Heart left ventricle (tissue), 16 donors: Measurements from ENCODE around the gene FLG2. TPM values are rescaled to one million over a fixed set of nuclear protein-coding genes. Genes with fewer than 3 reads are reported as not detected.

Experiments used
- ATAC-seq, 4 donors: fragments of 200-7000 bp; cut with Tn5 transposase; one replicate each; pipeline ENCODE4 v1.9.1; 2020 to 2022; ENCODE audit warnings: moderate library complexity in 4 of 4, mild to moderate bottlenecking in 3 of 4, moderate number of reproducible peaks in 1 of 4
- DNase-seq, 5 donors: peaks; one replicate each; pipeline ENCODE4 v3.0.0-alpha.2; 2020
- H3K27ac ChIP-seq, 12 donors: fragments of 200-600 bp; sonication (generic) in 4 of 12; one replicate each; pipeline versions ENCODE4 v1.5.0 to v1.8.0; 2016 to 2022; ENCODE audit warnings: mild to moderate bottlenecking in 2 of 12
- H3K27me3 ChIP-seq, 9 donors: fragments of 200-600 bp; sonication (generic) in 2 of 9; one replicate each; pipeline versions ENCODE4 v1.5.1 to v1.8.0; 2016 to 2022; ENCODE audit warnings: mild to moderate bottlenecking in 3 of 9
- H3K36me3 ChIP-seq, 9 donors: fragments of 200-600 bp; sonication (generic) in 2 of 9; one replicate each; pipeline versions ENCODE4 v1.5.0 to v1.8.0; 2018 to 2022; ENCODE audit warnings: mild to moderate bottlenecking in 2 of 9
- H3K4me1 ChIP-seq, 12 donors: fragments of 200-600 bp; sonication (generic) in 4 of 12; one replicate each; pipeline versions ENCODE4 v1.5.0 to v1.8.0; 2016 to 2022; ENCODE audit warnings: mild to moderate bottlenecking in 3 of 12
- H3K4me3 ChIP-seq, 12 donors: fragments of 200-600 bp; sonication (generic) in 4 of 12; one replicate each; pipeline versions ENCODE4 v1.5.0 to v1.8.0; 2017 to 2022; ENCODE audit warnings: mild to moderate bottlenecking in 9 of 12, moderate library complexity in 4 of 12
- H3K9me3 ChIP-seq, 12 donors: fragments of 200-600 bp; sonication (generic) in 4 of 12; one replicate each; pipeline versions ENCODE4 v1.5.0 to v1.8.0; 2016 to 2022; ENCODE audit warnings: mild to moderate bottlenecking in 1 of 12
- CTCF ChIP-seq, 12 donors: fragments of 200-600 bp; sonication (generic) in 4 of 12; IDR thresholded peaks; one replicate each; pipeline versions ENCODE4 v1.5.0 to v1.8.0; 2018 to 2022; ENCODE audit warnings: antibody characterized with exemption in 12 of 12, mild to moderate bottlenecking in 5 of 12
- POLR2A ChIP-seq, 2 donors: fragments of 450-650 bp; IDR thresholded peaks; one replicate each; pipeline ENCODE4 v1.6.1; 2017; ENCODE audit warnings: antibody characterized with exemption in 2 of 2, mild to moderate bottlenecking in 2 of 2, moderate library complexity in 2 of 2
- WGBS, 4 donors: extraction: QIAGEN DNeasy Blood & Tissue Kit in 2 of 4; methylation state at CpG; one replicate each; pipeline versions ENCODE4 v1.1.5 to v1.1.7; 2013 to 2018; 5-methylcytosine and 5-hydroxymethylcytosine counted together
- intact Hi-C, 10 donors: fragments of 100-400 bp; cut with DNase I; formaldehyde crosslinking; loops; one replicate each; pipeline versions ENCODE4 v1.11.1 to v1.14.2; 2022
- polyA plus RNA-seq, 2 donors: library from polyadenylated mRNA; stranded (reverse); fragments of 200-250 nt; gene quantifications; one replicate each; pipeline ENCODE4 v1.2.3, GENCODE V29; 2013
- total RNA-seq, 9 donors: library from RNA; depleted of rRNA in 2 of 9; stranded (reverse); fragments of >200 nt in 2 of 9; fragmentation: NEBNext Ultra II Directional in 3 of 9; extraction: Animal tissue kit (Norgen Biotek cat#: 25700) in 3 of 9; gene quantifications; one replicate each; pipeline versions ENCODE4 v1.1.0 to v1.2.4, GENCODE V29; 2016 to 2023
- donor health status: ischemic (EF 13 %, LVEDD 7.1; RV severe dilation, severe dysfunction).
- donor health status: healthy with polysubstance abuse.
- donor health status: DM: no; HTN: yes; CAD: no.
- donor health status: DM: no; HTN: no; CAD: no.
- donor health status: ischemic (EF 25% LVEDD 6.9; RV normal size, moderate dysfunction).
- donor health status: ischemic (EF 25% LVEDD 5.7; RV mildly dilated, moderate dysfunction).
- donor health status: healthy.
- donor health status: DM: yes; HTN: yes; CAD: no.
- donor health status: ischemic (EF 35%, LVEDD 5.7; RV mildly dilated, moderate dysfunction).
- donor health status: nonischemic (EF 11% LVEDD 7.7; RV severe dilation, severe dysfunction).
- donor health status: DM: yes; HTN: yes; CAD: no.
- donor health status: PGD.
- donor health status: ischemic (EF 29% LVEDD 5.4; RV normal size, mild dysfunction).
- donor health status: nonischemic (EF 23%, LVEDD 6.1; RV moderate dilation, normal function).

FLG2 gene
- total and polyA plus RNA-seq, 11 donors = not detected

GRCh38 chr1:152344438-152344837 is 15.4 kb downstream of the FLG2 start:
- no peak for TF ChIP-seq POLR2A (IDR thresholded peaks at IDR 0.05)
- no peak for TF ChIP-seq CTCF (IDR thresholded peaks at IDR 0.05)
- DNase-seq = no peak
- no peak for ATAC-seq
- Histone ChIP-seq H3K27ac (no peak overlapping the region), H3K4me3 (no peak overlapping the region), H3K27me3 (no peaks in the 10 kb centered on the region), H3K4me1 (no peaks in the 10 kb centered on the region), H3K36me3 (no peaks in the 10 kb centered on the region), H3K9me3 (no peaks in the 10 kb centered on the region)
- intact Hi-C loops = loop anchor here in 3 of 10 donors (10.0 kb wide), 3 partner anchors 150 to 290 kb away; no protein-coding TSS in a partner anchor

GRCh38 chr1:152343006-152343405 is 16.8 kb downstream of the FLG2 start:
- 50 to 58% (median 57%) methylated on average over 3 of the region's 3 CpGs for WGBS, 4 donors
- no peak overlapping the region for H3K27ac ChIP-seq
- TF ChIP-seq POLR2A (IDR thresholded peaks at IDR 0.05) (no peak), CTCF (IDR thresholded peaks at IDR 0.05) (no peak)
- intact Hi-C loops = loop anchor here in 3 of 10 donors (10.0 kb wide), 3 partner anchors 148 to 288 kb away; no protein-coding TSS in a partner anchor
- H3K4me1 ChIP-seq = no peaks in the 10 kb centered on the region
- no peaks in the 10 kb centered on the region for H3K36me3 ChIP-seq
- H3K4me3 ChIP-seq = no peak overlapping the region
- DNase-seq (no peak), ATAC-seq (no peak)
- no peaks in the 10 kb centered on the region for H3K9me3 ChIP-seq
- no peaks in the 10 kb centered on the region for H3K27me3 ChIP-seq

GRCh38 chr1:152335399-152335798 is 24.4 kb downstream of the FLG2 start:
- DNase-seq (no peak), ATAC-seq (no peak)
- no peaks in the 10 kb centered on the region for H3K4me1 ChIP-seq
- no peak for TF ChIP-seq POLR2A (IDR thresholded peaks at IDR 0.05)
- TF ChIP-seq CTCF (IDR thresholded peaks at IDR 0.05) = no peak
- intact Hi-C loops = no loop called here
- no peaks in the 10 kb centered on the region for H3K36me3 ChIP-seq
- H3K9me3 ChIP-seq = no peaks in the 10 kb centered on the region
- WGBS, 4 donors = 54 to 77% (median 60%) methylated on average over 7 of the region's 7 CpGs
- H3K27ac ChIP-seq = no peak overlapping the region
- H3K4me3 ChIP-seq = no peak overlapping the region
- no peaks in the 10 kb centered on the region for H3K27me3 ChIP-seq

- no peak for ATAC-seq
These were observed 30.9 kb downstream of the FLG2 start for GRCh38 chr1:152328801-152329391.

More at GRCh38 chr1:152328801-152329391, 30.9 kb downstream of the FLG2 start:
- H3K36me3 ChIP-seq = no peaks in the 10 kb centered on the region
- no peaks in the 10 kb centered on the region for H3K27me3 ChIP-seq
- TF ChIP-seq CTCF (IDR thresholded peaks at IDR 0.05) (no peak), POLR2A (IDR thresholded peaks at IDR 0.05) (no peak)
- no peak overlapping the region for H3K27ac ChIP-seq
- DNase-seq = no peak
- no peaks in the 10 kb centered on the region for H3K9me3 ChIP-seq
- H3K4me1 ChIP-seq = no peaks in the 10 kb centered on the region
- WGBS, 4 donors = 81 to 92% (median 89%) methylated on average over 1 of the region's 1 CpG
- intact Hi-C loops = no loop called here
- H3K4me3 ChIP-seq = no peak overlapping the region
